Stimulated activated CD8-positive, alpha-beta memory T cell treated with anti-CD3 and anti-CD28 coated beads, Interleukin-4, amount 100 ng/mL, for 48 hours (primary cell): Measurements from ENCODE around the gene IDH3A.

Experiments used
- DNase-seq: peaks from one replicate; pipeline ENCODE4 v3.0.0-alpha.2; 2020

The IDH3A gene

GRCh38 chr15:78170848-78171773 lies 21.9 kb downstream of the IDH3A start:
- DNase-seq, result no peak

GRCh38 chr15:78171864-78172472 lies 22.8 kb downstream of the IDH3A start:
- no peak for DNase-seq

GRCh38 chr15:78174401-78174800 lies 25.2 kb downstream of the IDH3A start:
- peak; percentile 34 for DNase-seq

GRCh38 chr15:78175330-78175729 lies 26.2 kb downstream of the IDH3A start:
- no peak for DNase-seq

GRCh38 chr15:78177447-78177873 lies 28.3 kb downstream of the IDH3A start:
- DNase-seq, result peak; percentile 65

GRCh38 chr15:78178064-78178463 lies 28.9 kb downstream of the IDH3A start:
- no peak for DNase-seq

DNA sequence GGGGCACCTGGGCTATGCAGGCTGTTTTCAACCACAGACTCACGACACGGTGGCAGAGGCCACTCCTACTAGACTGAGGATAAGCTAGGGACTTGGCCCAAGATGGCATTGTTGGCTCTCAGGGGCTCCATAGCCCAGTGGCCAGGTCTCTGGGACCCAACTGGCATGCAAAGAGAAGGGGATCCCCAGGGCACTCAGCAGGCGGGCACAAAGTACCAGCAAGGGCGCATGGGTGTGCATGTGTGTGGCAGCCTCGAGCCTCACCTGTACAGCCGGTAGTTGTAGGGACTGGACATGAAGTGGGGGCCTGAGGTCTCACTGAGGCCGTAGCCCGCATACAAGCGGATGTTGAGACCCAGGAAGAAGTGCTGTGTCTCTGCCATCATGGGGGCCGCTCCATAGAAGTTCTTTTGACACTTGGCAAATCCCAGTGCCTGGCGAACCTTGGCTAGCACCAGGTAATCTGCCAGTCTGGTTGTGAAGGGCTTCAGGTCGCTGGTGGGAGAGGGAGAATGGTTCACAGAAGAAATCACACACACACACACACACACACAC lies 30.2 kb downstream of the IDH3A start:
- no peak for DNase-seq

- no peak for DNase-seq
Observed at GRCh38 chr15:78179906-78180305, 30.7 kb downstream of the IDH3A start.

- DNase-seq, result no peak
Observed at GRCh38 chr15:78182336-78182700, 33.2 kb downstream of the IDH3A start.

GRCh38 chr15:78182821-78183220 lies 33.7 kb downstream of the IDH3A start:
- DNase-seq, result no peak

GRCh38 chr15:78192826-78193594 lies 43.8 kb downstream of the IDH3A start:
- peak; percentile 5 for DNase-seq

- peak; percentile 19 for DNase-seq
Observed at GRCh38 chr15:78193731-78194567, 44.8 kb downstream of the IDH3A start.

DNA sequence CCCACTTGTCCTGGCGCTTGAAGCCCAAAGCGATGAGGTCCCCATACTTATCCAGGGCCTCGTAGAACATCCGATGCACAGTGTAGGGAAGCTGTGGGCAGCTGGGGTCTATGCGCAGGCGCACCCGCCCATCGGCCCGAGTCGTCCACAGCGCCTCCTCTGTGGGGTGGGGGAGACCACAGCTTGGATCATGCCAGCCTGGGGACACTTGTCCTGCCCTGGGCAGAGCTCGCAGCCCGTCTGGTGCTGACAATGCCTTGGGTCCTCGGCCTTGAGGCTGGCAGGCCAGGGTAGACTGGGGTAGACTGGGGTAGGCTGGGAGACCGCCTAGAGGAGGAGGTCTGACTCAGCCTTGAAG lies 45.4 kb downstream of the IDH3A start:
- DNase-seq, result no peak

- DNase-seq, result peak; percentile 58
Observed at GRCh38 chr15:78195735-78196201, 46.6 kb downstream of the IDH3A start.

DNA sequence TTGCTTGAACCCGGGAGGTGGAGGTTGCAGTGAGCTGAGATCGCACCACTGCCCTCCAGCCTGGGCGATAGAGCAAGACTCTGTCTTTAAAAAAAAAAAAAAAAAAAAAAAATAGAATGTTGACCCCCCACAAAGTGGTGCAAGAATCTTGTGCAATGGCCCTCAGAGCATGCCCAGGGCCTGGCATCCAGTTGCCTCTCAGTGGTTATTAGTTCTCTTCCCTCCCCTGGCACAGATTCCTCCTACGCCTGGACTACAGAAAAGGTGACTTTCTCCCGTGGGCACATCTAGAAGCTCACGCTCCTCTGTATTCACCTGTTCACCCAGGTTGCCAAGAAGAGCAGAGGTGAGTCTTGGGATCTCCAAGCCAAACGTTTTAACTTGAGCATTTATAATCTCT lies 48.5 kb downstream of the IDH3A start:
- no peak for DNase-seq

GRCh38 chr15:78200276-78200930 lies 51.2 kb downstream of the IDH3A start:
- no peak for DNase-seq

DNA sequence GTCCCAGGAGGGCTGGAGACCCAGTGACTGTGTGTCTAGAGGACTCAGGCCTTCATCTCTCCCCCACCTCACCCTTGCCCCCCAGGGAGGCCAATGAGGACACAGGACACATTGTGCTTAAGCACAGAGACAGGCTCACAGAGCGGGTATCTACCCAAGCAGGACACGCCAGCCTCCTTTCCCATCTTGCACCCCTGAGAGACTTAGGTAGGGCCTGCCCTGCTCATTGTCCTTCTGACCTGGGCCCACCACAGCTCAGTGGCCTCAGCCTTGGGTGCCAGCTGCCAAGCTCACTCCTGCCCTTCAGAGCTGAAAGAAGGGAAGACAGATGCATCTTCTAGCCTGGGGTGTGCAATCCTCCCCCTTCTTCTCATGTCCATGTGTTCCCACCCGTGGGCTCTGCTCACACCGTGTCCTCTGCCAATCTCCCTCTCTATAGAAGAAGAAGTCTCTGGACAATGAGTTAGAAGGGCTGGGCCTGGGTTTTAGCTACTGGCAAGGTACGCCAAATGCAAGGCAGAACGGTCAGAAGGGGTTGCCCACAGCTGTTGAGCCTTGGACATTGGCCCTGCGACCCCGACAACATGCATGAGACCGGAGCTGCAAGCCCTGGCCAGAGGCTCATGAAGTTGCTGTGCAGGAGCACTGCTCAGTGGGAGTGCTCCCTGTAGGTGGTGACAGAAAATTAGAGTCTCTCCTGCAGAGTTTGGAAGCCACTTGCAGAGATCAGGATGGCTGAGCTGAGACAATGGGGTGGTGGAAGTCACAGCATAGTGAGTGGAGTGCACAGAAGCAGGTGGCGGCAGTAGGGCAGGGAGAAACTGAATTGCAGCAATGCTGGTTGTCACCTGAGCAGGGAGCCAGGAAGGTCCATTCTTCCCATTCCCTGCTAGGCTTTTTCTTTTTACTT lies 52.4 kb downstream of the IDH3A start:
- no peak for DNase-seq

DNA sequence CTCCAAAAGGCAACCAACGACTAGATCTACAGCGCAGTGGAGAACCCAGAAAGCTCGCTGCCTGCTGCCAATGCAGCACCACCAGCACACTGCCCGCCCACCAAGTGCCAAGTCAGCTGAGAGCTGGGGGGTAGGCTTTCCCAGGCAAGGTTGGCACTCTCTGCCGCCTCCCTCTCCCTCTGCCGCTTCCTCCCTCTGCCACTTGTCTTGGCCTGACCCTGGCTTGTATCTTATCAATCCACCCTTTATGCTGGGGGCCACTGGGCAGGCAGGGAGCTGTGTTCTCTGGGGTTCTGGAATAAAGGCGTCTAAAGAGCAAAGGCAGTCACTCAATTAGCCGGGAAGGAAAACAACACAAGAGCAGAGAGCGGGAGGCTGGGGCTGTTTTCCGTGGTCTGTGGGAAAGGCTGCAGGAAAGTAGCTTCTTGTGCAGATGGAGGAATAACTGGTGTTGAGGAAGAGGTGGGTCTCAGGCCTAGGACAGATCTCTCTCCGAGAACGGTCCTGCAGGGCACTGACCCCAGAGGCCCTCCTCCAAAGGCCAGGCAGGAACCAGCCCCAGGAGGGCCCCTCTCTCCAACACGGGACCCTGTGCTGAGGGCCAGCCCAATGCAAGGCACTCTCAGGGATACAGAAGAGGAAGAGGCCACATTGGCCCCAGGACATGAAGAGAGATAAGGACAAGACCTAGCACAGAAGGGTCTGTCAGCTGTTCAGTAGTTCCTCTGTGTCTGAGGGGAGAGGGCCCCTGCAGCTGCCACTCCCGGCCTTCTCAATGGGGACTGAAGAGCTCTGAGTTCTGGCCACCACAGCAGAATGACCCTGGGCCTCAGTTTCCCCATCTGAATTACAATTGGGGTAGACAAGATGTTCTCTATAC lies 54.4 kb downstream of the IDH3A start:
- no peak for DNase-seq
